ENCODE measurements around the gene PCA3.

DNA sequence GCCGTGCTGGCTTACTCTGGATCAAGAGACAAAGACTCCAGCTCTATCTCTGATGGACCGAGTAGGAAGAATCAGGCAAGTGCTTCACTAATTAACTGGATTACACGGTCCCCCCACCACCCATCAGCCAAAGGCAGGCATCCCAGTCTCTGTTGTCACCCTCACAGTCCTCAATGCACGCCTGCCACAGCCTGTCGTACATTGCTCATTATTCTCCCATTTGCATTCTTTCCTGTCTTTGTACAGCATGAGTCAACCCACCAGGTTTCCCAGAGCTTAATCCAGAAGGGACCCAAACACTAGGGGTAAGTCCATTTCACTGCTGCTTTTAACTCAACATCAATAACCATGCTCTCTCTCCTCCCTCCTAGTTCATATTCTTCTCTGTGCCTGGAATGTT lies 44.4 kb downstream of the PCA3 start:
- TF ChIP-seq, protein P1, sequence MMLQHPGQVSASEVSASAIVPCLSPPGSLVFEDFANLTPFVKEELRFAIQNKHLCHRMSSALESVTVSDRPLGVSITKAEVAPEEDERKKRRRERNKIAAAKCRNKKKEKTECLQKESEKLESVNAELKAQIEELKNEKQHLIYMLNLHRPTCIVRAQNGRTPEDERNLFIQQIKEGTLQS (IDR thresholded peaks at IDR 0.05; ENCODE audit: borderline replicate concordance, extremely low read depth, low read depth, low read length): no peak
- TF ChIP-seq SIX5 (IDR thresholded peaks at IDR 0.05; ENCODE audit: low read depth, low read length, severe bottlenecking) (no peak), RFX5 (IDR thresholded peaks at IDR 0.05; ENCODE audit: low read depth, low read length) (no peak), EZH2 (IDR thresholded peaks at IDR 0.05; ENCODE audit: borderline replicate concordance, control insufficient read depth, low read depth, low read length) (no peak), FOS (IDR thresholded peaks at IDR 0.05; ENCODE audit: borderline replicate concordance, extremely low read depth, insufficient read length) (no peak), JUNB (IDR thresholded peaks at IDR 0.05) (no peak), ASH2L (IDR thresholded peaks at IDR 0.05; ENCODE audit: borderline replicate concordance, low read depth) (no peak), RAD21 (IDR thresholded peaks at IDR 0.05; ENCODE audit: insufficient read depth, low read depth, low read length) (no peak), TCF12 (IDR thresholded peaks at IDR 0.05; ENCODE audit: low read depth, low read length) (no peak), TBL1XR1 (IDR thresholded peaks at IDR 0.05; ENCODE audit: low read depth, low read length) (no peak), POLR2A (IDR thresholded peaks at IDR 0.05; ENCODE audit: low read depth, low read length) (no peak)
- TF ChIP-seq, protein P2, sequence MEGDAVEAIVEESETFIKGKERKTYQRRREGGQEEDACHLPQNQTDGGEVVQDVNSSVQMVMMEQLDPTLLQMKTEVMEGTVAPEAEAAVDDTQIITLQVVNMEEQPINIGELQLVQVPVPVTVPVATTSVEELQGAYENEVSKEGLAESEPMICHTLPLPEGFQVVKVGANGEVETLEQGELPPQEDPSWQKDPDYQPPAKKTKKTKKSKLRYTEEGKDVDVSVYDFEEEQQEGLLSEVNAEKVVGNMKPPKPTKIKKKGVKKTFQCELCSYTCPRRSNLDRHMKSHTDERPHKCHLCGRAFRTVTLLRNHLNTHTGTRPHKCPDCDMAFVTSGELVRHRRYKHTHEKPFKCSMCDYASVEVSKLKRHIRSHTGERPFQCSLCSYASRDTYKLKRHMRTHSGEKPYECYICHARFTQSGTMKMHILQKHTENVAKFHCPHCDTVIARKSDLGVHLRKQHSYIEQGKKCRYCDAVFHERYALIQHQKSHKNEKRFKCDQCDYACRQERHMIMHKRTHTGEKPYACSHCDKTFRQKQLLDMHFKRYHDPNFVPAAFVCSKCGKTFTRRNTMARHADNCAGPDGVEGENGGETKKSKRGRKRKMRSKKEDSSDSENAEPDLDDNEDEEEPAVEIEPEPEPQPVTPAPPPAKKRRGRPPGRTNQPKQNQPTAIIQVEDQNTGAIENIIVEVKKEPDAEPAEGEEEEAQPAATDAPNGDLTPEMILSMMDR (IDR thresholded peaks at IDR 0.05 in 2 of 3, conservative IDR thresholded peaks at IDR 0.05 in 1 of 3; ENCODE audit: control insufficient read depth in 2 of 3, extremely low read depth in 1 of 3, insufficient read depth in 1 of 3, low read depth in 3 of 3, low read length in 3 of 3): no peak

All from GM12878 (cell line).